B cell (primary cell): ENCODE data around the gene CCDC126.

Source experiments
- EZH2 ChIP-seq: IDR thresholded peaks from 2 replicates; pipeline ENCODE4 v1.6.1; 2012; ENCODE audit warnings: borderline replicate concordance, low read depth, mild to moderate bottlenecking, moderate library complexity, low read length; ENCODE audit not compliant: insufficient read depth, poor library complexity, severe bottlenecking
- TF ChIP-seq, protein P1 (sequence below): fragments of 200-600 bp; IDR thresholded peaks from one replicate; pipeline ENCODE4 v1.8.0; 2022; ENCODE audit warnings: antibody characterized with exemption, mild to moderate bottlenecking

GRCh38 chr7:23616593-23616992 lies 19.4 kb downstream of the CCDC126 start:
- TF ChIP-seq, protein P1, sequence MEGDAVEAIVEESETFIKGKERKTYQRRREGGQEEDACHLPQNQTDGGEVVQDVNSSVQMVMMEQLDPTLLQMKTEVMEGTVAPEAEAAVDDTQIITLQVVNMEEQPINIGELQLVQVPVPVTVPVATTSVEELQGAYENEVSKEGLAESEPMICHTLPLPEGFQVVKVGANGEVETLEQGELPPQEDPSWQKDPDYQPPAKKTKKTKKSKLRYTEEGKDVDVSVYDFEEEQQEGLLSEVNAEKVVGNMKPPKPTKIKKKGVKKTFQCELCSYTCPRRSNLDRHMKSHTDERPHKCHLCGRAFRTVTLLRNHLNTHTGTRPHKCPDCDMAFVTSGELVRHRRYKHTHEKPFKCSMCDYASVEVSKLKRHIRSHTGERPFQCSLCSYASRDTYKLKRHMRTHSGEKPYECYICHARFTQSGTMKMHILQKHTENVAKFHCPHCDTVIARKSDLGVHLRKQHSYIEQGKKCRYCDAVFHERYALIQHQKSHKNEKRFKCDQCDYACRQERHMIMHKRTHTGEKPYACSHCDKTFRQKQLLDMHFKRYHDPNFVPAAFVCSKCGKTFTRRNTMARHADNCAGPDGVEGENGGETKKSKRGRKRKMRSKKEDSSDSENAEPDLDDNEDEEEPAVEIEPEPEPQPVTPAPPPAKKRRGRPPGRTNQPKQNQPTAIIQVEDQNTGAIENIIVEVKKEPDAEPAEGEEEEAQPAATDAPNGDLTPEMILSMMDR = no peak
- no peak for TF ChIP-seq EZH2
